Stimulated activated CD4-positive, alpha-beta T cell treated with anti-CD3 and anti-CD28 coated beads, TNF-alpha, amount 100 ng/mL, for 1 hour (primary cell): ENCODE data around the gene CC2D2B.
"Not testable (repeated sequence)": the region's sequence is repeated elsewhere in the genome, so short reads cannot be mapped to it uniquely, and the experiment has no call there.

Source experiments
- DNase-seq, 3 donors: peaks; one replicate each; pipeline ENCODE4 v3.0.0-alpha.2; 2020; ENCODE audit warnings: low read depth in 3 of 3, low spot score in 1 of 3

CC2D2B gene

GRCh38 chr10:95907456-95908253 lies at the start of gene CC2D2B:
Gene CC2D2B, plus strand, starts transcription at chr10:95907975. Its CDS starts 3,349 bp downstream, at chr10:95911324.
- peak in 2 of 3 donors; percentile 18 to 54 for DNase-seq

- no peak for DNase-seq
These were observed 47.4 kb upstream of the CC2D2B start for GRCh38 chr10:95860166-95860940.

GRCh38 chr10:95861386-95861785 lies 46.4 kb upstream of the CC2D2B start:
- no peak for DNase-seq

GRCh38 chr10:95864906-95865813 lies 42.6 kb upstream of the CC2D2B start:
- no peak for DNase-seq

GRCh38 chr10:95865814-95866466 lies 41.8 kb upstream of the CC2D2B start:
- no peak for DNase-seq

- DNase-seq, result no peak
These were observed 41.3 kb upstream of the CC2D2B start for GRCh38 chr10:95866467-95866842.

GRCh38 chr10:95867866-95868265 lies 39.9 kb upstream of the CC2D2B start:
- no peak for DNase-seq

GRCh38 chr10:95872158-95872711 lies 35.5 kb upstream of the CC2D2B start:
- DNase-seq, result no peak

GRCh38 chr10:95873139-95873538 lies 34.6 kb upstream of the CC2D2B start:
- DNase-seq, result no peak

- no peak for DNase-seq
These were observed 34.1 kb upstream of the CC2D2B start for GRCh38 chr10:95873651-95874050.

- DNase-seq, result not testable (repeated sequence)
These were observed 33.0 kb upstream of the CC2D2B start for GRCh38 chr10:95874783-95875182.

GRCh38 chr10:95876756-95877155 lies 31.0 kb upstream of the CC2D2B start:
- DNase-seq, result no peak

- no peak for DNase-seq
These were observed 29.9 kb upstream of the CC2D2B start for GRCh38 chr10:95877881-95878280.

GRCh38 chr10:95880704-95881103 lies 27.1 kb upstream of the CC2D2B start:
- no peak for DNase-seq

GRCh38 chr10:95881316-95881715 lies 26.5 kb upstream of the CC2D2B start:
- DNase-seq, result no peak

GRCh38 chr10:95889830-95890229 lies 17.9 kb upstream of the CC2D2B start:
- no peak for DNase-seq

- no peak for DNase-seq
These were observed 11.5 kb upstream of the CC2D2B start for GRCh38 chr10:95896071-95896850.

- DNase-seq, result not testable (repeated sequence)
These were observed 1.7 kb upstream of the CC2D2B start for GRCh38 chr10:95905897-95906580.
